C1 segment of cervical spinal cord (tissue), 14 donors: ENCODE results near the gene FAM50A.

Source experiments
- DNase-seq, 14 donors: peaks; one replicate each; lab custom pipeline; 2025; lab: John Stamatoyannopoulos, UW

Gene FAM50A

DNA sequence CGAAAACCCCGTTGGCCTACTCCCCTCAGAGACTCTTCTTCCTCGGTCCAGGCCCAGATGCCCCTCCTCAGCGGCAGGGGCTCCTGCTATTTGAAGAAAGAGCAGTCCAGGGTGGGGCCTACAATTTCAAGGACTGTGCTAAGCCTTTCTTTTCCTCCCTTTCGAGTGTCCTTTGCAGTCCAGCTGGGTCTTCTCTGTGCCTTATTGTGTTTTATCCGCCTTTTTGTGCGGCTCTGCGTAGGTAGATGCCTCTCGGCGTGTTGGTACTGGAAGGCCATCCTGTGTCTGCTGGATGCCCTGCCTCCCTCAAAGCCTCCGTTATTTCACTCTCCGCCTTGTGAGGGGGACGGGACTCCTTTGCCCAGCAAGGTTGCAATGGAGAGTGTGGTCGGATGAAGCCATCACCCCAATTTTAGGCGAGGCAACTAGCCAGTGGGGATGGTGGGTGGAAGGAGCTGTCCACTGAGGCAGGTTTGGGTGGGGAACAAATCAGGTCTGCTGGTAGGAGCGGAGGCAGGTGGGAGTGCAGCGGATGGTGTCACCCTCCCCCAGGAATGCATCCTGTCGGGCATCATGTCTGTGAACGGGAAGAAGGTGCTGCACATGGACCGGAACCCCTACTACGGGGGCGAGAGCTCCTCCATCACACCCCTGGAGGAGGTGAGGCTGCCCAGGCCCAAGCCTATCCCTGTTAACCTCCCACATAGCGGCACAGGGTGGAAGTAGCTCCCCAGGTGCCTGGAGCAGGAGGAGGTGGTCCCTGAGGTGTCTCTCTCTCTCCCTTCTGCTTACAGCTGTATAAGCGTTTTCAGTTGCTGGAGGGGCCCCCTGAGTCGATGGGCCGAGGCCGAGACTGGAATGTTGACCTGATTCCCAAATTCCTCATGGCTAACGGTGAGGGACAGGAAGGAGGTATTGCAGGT, 5.7 kb upstream of the FAM50A start:
- peak in 1 of 14 donors; percentile 3 for DNase-seq

DNA sequence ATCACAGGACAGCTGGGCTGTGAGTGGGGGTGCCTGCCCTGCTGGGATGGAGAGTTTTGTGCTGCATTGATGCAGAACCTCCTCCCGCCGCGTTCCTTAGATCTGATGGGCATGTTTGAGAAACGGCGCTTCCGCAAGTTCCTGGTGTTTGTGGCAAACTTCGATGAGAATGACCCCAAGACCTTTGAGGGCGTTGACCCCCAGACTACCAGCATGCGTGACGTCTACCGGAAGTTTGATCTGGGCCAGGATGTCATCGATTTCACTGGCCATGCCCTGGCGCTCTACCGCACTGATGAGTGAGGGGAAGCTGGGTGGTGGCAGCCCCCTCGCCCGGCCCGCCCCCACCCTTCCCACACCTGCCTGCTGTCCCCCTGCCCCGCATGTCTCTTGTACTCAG, 4.1 kb upstream of the FAM50A start:
- no peak for DNase-seq

DNA sequence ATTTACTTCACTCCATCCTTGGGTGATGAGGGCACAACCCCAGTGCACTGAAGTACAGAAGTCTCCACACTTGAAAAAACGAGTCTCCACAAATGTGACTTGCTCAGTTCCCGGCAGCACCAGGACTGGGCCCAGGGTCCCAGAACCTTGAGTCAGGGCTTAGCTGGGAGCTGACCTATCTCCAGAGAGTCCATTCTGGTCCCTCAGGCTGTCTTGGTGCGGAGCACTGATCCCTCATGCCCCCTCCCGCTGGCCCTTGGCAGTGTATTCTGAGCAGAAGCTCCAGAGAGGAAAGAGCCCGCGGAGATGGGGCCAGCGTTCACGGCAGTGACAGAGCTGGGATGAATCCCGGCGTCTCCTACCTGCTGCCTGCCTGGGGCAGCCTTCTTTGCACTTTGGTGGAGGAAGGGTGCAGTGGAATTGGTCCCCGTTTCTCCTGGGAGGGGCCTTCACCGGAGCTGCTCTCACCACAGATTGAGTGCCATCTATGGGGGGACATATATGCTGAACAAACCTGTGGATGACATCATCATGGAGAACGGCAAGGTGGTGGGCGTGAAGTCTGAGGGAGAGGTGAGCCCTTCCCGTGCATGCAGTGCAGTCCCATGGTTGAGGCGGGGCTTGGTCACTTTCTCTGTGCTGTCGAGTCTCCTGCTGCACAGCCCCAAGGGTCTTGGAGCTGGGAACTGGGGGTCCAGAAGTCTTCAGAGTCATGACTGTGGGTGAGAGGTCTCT, 3.2 kb upstream of the FAM50A start:
- peak in 1 of 14 donors; percentile 25 for DNase-seq

DNA sequence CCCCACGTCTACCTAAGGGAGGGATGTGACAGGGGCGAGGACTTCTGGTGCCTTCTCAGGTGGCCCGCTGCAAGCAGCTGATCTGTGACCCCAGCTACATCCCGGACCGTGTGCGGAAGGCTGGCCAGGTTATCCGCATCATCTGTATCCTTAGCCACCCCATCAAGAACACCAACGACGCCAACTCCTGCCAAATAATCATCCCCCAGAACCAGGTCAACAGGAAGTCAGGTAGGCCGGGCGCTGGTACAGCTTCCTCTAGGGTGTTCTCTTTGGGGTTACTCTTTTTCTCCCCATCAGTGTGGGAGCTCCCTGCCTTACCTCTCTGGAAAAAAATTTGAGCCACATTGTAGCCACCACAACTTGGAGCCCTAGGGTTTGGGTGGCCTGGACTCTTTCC, 2.4 kb upstream of the FAM50A start:
- no peak for DNase-seq

DNA sequence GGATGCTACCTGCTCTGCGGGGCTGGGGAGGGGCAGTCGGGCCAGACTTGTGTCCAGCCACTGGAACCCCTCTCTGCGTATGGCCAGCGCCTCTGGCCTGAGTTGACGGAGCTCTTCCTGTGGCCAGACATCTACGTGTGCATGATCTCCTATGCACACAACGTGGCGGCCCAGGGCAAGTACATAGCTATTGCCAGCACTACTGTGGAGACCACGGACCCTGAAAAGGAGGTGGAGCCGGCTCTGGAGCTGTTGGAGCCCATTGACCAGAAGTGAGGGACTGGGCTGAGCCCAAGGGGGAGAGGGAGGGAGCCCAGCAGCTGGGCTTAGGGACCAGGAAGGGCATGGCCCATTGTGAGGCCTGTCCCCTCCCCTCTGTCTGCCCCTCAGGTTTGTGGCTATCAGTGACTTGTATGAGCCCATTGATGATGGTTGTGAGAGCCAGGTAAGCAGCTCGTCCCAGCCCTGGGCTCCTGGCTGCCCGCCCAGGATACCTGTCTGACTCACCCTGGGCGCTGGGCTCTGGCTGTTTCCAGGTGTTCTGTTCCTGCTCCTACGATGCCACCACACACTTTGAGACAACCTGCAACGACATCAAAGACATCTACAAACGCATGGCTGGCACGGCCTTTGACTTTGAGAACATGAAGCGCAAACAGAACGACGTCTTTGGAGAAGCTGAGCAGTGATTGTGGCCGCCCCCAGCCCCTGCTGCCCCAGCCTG, 1.8 kb upstream of the FAM50A start:
- no peak for DNase-seq

DNA sequence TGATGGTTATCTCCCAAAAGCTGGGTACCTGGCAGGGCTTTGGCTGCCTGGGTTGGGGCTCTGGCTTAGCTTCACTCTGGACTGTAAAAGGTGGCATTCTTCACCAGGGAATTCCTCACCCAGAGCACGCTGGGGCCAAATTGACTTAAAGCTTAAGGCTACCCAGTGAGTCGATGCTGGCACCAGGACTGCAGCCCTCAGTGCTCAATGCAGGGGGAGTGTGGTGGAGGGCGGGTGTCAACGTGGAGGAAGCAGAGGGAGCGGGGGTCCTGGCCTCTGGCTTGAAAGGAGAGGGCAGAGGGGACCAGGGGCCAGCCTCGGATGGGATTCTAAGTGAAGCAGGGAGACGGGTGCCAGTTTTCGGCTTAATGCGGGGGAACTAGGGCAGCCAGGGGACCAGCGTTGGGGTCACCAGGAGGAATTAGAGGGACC, 446 bp upstream of the FAM50A start:
- DNase-seq, result no peak

DNA sequence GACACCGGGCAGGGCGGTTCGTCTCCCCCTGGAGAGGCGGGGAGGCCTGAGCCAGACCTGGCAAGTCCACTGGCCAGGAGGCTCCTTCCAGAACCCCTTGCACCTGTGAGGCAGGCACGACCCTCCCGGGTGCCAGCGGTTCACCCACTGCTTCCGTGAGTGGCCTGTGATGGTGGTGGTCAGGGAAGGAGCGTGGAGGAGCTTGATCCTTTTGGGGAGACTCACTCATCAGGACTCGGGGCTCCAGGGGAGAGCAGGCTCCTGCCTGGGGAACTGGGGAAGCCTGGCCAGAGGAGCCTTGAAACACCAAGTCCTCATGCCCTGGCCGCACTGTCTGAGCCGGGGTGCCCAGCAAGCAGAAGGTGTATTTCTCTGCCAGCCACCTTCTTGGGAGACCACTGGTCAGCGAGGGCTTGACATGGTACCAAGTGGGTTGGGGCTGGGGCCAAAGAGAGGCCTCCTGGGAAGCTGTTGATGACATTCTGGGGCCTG, 860 bp downstream of the FAM50A start:
- no peak for DNase-seq

DNA sequence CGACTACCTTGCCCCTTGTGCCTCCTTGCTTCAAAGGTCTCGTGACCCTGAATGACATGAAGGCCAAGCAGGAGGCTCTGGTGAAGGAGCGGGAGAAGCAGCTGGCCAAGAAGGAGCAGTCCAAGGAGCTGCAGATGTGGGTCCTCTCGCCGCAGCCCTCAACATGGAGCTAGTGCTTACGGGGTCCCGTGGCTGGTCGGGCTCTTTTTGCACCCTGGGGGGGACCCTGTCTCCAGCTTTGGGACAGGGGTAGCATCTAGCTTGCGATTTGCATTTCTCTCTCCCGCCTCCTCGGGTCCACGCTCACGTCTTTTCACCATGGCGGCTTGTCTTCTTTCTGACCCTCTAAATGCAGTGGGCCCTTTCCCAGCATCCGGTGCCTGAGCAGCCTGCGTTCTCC, 1.8 kb downstream of the FAM50A start:
- no peak for DNase-seq

DNA sequence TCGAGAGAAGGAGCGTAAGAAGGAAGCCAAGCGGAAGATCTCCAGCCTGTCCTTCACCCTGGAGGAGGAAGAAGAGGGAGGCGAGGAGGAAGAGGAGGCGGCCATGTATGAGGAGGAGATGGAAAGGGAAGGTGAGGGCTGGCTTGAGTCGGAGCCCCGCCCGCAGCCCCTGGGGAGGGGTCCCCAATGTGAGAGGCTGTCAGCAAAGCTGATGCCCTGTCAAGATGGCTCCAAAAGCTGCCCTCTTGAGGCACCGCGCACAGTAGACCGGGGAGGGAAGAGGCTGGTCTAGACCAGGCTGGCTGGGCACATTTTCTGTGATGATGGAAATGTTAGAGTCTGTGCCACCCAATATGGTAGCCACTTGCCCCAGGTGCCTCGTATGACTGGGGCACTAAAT, 2.5 kb downstream of the FAM50A start:
- no peak for DNase-seq

DNA sequence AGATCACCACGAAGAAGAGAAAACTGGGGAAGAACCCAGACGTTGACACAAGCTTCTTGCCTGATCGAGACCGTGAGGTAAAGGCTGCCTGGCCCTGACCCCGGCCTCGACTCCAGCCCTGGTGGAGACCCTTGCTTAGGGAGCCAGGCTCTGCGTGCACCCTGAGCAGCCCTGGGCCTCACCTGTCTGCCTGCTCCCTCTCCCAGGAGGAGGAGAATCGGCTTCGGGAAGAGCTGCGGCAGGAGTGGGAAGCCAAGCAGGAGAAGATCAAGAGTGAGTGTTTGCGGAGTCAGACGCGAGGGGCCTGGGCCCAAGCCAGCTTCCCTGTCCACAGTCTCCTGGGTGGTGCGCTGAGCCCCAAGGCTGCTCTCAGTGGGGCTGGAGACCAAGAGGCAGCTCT, 4.5 kb downstream of the FAM50A start:
- no peak for DNase-seq

DNA sequence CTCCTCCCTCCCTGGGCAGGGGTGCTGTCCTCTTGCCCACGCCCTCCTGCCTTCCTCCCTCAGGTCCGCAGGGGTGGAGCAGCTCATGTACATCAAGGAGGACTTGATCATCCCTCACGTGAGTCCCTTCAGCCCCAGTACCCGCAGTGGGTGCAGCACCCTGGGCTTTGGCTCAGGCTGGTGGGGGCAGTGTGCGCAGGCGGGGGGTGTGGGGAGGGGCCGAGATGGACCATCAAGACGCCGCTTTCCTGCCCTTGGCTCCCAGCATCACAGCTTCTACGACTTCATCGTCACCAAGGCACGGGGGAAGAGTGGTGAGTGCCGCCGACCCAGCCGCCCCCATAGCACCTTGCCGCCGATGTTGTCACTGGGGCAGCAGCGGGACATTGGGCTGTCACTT, 5.7 kb downstream of the FAM50A start:
- DNase-seq, result no peak

DNA sequence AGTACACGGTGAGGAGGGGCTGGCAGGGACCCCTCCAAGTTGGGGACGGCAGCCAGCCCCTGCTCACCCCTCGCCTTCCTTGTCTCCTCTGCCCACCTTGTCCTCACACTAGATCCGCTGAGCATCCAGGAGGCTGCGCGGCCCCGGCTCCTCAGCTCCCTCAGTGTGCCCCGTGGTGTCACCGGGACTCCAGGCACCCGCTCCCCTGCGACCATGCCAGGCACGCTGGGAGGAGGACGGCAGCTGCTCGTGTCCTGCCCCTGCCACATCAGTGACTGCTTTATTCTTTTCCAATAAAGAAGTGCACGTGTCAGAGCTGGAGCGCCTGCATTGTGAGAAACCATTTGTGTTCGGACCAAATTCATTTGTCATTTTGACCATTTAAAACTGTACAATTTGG, 6.4 kb downstream of the FAM50A start:
- DNase-seq, result peak in 3 of 14 donors; percentile 7 to 14 (median 7)

DNA sequence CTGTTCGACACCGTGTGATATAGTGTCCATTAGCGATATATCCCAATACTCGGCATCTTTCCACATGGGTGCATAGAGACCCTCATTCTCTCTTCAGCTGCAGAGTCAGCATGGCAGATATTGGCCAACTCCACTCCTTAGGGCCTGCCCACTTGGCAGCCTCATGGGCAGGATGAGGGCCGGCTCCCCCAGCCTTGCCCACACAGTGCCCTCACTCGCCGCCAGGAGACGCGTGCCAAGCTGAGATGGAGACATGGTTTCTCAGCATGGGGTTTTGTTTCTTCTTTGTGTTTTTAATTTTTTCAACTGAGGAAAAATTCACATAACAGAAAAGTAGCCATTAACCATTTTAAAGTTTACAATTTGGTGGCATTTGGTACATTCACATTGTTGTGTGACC, 8.9 kb downstream of the FAM50A start:
- DNase-seq, result peak in 3 of 14 donors; percentile 3 to 16 (median 4)

DNA sequence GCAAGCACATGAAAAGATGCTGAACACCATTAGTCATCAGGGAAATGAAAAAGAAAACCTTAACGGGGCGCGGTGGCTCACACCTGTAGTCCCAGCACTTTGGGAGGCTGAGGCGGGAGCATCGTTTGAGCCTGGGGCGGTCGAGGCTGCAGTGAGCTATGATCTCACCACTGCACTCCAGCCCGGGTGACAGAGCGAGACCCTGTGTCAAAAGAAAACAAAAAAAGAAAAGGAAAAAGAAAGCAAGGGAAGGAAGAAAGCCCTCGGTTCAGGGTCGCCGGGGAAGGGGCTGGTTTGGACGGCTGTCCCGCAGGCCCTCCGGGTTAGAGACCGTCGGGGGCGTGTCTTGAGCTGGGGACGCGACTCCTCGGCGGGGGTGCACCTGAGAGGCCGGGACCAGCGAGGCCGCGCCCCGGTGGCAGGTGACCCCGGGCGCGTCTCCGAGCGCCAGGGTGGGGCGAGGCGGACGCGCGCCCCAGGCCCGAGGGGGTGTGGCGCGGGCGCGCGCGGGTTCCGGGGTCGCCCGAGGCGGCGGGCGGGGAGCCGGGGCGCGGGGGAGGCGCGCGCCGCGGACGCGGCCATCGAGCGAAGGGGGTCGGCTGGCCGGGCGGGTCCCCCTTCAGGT, 13.7 kb downstream of the FAM50A start:
- peak in 4 of 14 donors; percentile 20 to 73 (median 54) for DNase-seq

DNA sequence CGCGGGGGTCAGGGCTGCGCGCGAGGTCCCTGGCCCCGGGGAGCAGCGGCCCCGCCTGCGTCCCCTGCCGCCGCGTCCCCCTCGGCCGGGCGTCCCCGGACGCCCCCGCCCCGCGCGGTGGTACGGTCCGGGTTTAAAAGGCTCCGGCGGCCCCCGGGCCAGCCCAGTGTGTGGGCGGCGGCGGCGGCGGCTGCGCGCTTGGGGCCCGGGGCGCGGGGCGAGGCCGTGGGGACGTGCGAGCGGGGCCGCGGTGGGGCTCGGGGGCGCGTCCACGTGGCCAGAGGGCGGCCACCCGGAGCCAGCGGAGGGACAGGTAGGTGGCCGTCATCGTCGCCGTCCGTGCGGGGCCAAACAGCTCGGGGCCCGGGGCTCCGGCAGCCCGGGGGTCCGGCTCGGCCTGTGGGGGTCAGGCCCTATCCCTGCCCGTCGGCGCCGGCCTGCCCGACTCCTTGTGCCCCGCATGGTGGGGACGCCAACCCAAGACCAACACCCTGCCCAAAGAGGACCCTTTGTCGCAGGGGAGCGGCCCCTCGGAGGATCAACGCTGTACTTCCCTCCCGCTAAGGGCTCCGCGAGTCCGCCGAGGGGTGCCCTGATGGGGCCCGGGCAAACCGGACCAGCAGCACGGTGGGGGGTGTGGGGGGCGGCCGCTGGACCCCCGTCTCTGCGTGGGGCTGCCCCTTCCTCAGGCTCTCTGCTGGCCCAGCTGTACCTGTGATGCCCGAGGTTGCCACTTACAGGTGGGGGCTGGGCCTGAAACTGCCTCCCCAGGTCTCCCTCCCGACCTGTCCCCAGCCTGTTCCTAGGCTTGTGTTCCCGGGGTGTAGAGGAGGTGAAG, 14.4 kb downstream of the FAM50A start, which contains the start of gene PLXNA3:
Gene PLXNA3, plus strand, starts transcription at position 166 of the 838 bp plus-strand sequence. CDS start 1,903 bp downstream, outside the sequence.
- DNase-seq, result peak in 5 of 14 donors; percentile 12 to 73 (median 46)

DNA sequence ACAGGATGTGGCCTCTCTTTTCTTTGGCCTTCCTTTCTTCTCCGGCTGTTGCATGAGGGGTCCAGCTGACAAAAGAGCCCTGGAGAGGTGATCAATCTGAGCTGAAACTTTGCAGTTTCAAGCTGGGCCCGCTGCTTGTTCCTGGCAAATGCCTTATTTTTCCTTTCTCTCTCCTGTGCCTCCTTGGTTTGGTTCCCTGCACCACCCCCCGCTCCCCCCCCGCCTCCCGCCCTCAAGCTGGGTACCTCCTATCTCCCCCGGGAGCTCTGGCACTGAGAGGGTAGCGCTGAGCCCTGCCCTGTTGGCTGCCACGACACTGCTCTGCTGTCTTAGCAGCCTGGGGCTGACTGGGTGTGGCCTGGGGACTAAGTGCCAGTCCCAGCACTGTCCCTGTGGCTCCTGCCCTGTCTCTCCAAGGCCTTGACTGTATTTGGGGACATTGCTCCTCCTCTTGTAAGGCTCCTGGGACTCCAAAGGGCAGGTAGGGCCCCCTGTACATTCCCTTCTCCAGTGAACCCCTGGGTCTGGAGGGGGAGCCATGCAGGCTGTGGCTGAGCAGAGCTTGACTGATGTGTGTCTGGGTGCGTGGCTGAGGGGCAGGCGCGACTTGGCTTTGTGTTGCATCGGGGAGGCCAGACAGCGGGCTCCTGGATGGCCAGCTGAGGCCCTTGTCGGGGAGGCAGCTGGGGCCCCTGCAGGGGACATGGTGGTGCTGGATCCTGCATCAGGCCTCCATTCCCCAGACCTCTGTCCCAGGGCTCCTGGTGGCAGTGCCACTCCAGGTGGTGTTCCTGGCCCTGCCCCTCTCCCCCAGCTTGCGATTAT, 15.2 kb downstream of the FAM50A start:
- peak in 6 of 14 donors; percentile 9 to 30 (median 16) for DNase-seq

DNA sequence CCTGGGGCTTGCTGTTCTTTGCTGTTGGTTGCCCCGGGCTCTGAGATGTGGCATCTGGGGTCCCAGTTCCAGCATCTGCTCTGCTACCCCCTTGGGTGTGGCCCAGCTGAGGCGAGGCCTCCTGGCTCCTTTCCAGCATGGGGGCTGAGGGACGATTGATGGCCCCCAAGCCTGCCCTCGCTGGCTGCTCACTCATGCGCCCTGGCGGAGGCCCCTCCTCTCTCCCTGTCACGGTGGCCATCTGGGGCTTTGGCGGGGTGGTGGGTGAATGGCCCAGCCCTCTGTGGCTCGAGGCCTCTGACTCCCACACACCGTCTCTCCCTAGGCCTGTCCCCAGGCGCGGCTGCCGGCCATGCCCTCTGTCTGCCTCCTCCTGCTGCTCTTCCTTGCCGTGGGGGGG, 15.9 kb downstream of the FAM50A start:
- no peak for DNase-seq

DNA sequence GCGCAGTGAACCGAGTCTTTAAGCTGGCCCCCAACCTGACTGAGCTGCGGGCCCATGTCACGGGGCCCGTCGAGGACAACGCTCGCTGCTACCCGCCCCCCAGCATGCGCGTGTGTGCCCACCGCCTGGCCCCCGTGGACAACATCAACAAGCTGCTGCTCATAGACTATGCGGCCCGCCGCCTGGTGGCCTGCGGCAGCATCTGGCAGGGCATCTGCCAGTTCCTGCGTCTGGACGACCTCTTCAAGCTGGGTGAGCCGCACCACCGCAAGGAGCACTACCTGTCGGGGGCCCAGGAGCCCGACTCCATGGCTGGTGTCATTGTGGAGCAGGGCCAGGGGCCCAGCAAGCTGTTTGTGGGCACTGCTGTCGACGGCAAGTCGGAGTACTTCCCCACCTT, 16.4 kb downstream of the FAM50A start:
- DNase-seq, result no peak

DNA sequence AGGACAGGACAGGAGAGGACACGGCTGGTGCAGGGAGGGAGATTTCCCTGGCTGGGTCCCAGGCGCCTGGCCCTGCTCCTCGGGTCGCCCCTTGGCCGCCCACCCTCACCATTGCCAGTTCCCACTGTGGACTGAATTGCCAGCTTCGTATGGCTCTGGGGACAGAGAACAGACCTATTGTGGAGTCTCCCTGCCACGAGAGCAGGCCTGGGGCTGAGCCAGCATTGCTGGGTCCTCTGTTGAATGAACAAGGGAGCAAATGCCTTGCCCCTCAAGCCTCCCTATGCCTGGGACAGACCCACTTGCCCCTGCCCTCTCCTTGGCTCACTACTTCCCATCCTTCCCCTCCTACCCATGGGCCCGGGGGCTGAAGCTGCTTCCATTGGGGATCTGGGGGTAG, 18.5 kb downstream of the FAM50A start:
- peak in 4 of 14 donors; percentile 4 to 19 (median 14) for DNase-seq
